Right renal pelvis (tissue), 4 donors: ENCODE results near the gene SLC2A10. TPM values are rescaled to one million over a fixed set of nuclear protein-coding genes. Genes with fewer than 3 reads are reported as not detected.

Experiments used
- DNase-seq, 4 donors: peaks; one replicate each; pipeline ENCODE4 v3.0.0-alpha.2; 2013; ENCODE audit warnings: low read depth in 4 of 4, low spot score in 3 of 4, missing footprints in 1 of 4
- polyA plus RNA-seq, 4 donors: library from polyadenylated mRNA; unstranded; fragments of 120-200 nt; gene quantifications; one replicate each; pipeline ENCODE4 v1.2.1, GENCODE V29; 2013; ENCODE audit not compliant: insufficient read length in 4 of 4

SLC2A10 gene
- polyA plus RNA-seq, 4 donors = 16.9 to 17.7 (median 17.1) TPM

DNA sequence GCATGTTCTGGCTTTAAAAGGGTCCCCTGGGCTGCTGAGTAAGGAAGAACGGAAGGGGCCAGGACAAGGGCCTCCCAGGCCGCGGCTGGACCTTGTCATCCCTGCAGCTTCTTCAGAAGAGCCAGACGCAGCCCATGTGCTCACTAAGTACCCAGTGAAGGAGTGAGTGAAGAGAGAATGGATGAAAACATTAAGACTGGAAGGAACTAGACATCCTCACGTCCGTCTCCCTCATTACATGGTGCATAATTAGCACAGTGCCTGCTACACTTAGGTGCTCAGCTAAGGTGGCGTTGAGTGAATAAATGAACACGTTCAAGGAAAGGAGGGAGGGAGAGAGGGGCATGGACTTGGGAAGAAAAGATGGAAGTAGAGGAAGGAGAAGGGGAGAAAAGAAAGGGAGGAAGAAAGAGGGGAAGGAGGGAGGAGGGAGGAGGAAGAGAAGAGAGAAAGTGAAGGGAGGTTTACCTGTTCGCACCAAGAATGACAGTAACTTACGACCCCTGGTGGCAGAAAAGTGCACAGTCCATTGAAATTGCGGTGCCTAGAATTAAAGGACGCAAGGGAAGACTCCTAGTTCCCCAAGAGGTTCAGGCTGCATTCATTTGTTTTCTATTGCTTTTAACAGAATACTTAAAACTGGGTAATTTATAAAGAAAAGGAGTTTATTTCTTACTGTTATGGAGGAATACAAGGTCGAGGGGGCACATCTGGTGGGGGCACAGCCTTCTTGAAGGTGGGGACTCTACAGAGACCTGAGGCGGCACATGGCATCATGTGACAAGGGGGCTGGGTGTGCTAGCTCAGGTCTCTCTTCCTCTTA lies 28.2 kb upstream of the SLC2A10 start:
- DNase-seq = peak in 2 of 4 donors; percentile 65 to 69

DNA sequence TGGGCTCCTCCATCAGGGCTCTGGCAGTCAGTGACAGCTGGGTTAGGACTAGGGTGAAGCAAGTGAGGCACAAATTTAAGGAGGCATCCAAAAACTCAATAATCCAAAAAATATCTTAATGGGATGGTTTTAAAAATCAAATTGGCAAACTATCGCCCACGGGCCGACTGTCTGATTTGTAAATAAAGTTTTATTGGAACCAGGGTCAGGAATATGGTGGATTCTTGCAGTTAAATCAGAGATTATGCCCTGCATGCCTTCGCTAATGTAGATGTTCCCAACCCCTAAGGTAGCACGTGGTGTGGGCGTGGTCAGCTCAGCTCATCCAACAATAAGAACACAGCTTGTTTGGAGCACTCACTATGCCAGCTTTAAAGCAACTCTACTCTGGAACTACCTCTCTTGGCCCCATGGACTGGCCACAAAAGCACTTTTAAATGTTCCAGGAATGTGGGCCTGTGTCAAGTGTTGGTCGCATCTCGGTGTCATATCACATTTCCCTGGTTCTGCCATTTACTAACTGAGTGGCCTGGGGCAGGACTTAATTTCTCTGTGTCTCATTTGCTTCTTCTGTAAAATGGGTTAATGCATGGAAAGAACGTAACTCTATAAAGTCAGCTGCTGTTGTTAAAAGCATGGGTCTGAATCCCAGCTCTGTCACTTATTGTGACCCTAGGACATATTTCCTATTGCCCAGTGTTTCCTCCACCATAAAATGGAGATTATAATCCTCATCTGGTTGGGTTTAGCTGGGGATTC lies 27.2 kb upstream of the SLC2A10 start:
- no peak for DNase-seq

DNA sequence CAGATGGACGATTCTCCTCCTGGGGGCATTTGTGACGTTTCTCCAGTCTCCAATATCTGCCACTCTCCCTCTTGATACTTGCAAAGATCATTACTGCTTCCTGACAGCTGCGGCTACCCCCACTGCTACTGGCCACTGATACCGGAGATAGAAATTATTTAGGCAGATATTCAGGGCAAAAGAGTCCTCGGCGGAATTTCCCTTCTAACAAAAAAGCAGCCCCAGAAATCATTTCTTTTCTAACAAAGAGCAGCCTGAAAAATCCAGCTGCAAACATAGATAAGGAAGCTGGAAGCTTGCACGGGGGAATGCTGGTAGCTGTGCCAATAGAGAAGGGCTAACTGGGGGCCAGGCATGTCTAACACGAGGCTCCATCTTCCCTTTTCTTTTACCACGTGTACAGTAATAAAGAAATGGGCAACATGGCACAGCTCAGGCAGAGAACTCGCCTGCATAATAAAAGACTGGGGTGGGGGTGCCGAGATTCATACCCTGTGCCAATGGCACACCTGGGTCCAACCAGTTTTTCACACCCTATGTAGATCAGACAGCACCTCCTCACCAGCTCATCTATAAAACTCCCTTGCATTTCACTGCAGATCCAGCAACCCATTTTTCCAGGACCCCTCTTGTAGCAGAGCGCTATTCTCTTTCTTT lies 26.3 kb upstream of the SLC2A10 start:
- no peak for DNase-seq

DNA sequence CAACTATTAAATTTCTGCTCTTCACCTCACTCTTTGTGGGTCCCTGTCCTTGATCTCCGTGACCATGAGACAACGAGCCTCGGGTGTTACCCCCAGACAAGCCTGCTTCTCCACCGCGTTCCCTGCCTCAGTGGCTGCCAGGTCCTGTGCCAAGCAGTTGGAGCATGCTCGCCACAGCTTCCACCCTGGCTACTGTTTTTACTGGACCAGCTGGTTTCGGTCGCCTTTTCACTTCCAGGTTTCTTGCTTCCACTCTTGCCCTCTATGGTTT lies 25.8 kb upstream of the SLC2A10 start:
- DNase-seq = no peak

DNA sequence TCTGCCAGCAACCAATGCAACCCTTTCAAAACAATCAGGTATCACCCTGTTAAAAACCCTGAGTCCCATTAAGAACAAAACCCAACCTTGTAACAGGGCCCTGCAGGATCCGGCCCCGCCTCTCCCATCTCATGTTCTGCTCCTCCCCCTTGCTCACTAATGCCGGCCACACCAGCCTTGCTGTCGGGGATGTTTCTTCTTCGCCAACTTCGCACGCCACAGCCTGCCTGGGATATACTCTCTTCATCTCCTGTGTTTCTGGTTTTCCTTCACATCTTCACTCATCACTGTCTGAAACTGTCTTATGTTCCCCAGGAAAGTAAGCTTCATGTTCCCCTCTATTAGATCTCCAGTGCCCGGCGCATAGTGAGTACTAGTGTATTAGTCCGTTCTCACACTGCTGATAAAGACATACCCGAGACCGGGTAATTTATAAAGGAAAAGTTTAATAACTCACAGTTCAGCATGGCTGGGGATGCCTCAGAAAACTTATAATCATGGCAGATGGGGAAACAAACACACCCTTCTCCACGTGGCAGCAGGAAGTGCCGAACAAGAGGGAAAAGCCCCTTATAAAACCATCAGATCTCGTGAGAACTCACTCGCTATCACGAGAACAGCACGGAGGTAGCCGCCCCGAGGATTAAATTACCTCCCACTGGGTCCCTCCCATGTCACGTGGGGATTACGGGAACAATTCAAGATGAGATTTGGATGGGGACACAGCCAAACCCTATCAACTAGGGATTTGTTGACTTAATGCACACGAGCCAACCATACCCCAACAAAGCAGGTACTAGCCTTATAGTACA lies 25.3 kb upstream of the SLC2A10 start:
- no peak for DNase-seq

DNA sequence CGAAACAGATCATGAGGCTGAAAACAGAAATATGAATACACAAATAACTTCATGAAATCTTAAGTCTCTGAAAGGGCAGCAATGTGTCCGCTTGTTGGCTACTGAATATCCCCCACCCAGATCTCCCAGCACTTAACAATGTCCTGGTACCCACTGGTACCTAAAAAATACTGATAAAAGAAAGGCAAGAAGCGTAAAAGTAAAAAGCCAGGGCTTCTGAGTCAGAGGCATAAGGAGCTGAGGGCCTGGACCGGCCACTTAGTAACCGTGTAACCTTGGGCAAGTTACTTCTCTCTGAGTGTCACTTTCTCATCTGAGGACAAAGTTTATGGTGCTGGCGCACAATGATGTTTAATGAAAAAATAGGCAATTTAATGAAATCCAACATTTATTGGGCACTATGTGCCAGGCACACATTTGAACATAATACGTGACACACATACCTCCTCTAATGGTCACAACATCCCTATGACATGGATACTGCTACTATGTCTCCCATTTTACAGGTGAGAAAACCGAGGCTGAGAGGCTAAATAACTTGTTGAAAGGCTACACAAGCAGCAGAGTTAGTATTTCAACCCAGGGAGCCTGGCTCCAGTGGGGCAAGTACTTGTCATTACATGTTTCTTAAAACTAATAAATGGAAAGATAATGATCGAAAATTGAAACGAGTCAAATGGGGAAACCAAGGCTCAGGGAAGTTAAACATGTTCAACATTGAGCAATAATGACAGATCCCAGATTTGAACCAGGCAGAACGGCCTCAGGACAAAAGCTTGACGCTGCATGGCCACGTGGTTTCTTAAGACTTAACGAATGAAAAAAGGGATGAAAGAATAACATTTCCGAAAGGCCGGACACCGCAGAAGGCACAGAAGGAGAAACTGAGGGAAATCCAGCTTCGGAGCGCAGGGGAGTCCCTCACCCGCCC lies 21.0 kb upstream of the SLC2A10 start:
- no peak for DNase-seq

DNA sequence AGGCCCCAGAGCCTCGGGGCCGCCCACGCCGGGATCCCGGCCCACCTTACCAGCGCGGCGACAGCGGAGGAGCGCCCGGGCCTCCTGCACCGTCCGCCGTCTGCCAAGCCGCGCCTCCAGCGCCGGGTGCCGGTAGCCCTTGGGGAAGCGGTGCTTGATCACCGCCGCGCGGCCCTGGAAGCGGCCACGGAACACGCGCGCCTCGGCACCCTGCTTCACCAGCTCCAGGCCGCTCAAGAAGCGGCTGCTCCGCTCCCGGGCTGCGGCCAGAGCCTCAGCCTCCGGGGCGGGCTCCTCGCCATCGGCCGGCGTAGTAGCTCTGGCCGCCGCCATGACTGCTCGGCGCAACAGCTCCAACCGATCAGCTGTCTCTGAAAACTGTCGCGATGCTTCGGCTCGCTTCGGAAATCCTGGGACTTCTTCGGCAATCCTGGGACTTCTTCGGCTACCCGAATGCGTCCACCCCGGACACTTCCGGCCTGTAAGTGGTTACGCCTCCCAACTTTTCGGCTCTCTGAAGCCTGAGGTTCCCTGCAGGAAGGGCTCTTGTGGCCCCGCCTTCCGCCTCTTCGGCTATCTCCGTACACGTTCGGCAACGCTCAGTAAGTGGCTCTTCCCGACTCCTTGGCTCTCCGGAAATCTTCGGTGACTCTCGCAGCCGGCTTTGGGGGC lies 20.2 kb upstream of the SLC2A10 start, which contains the start of gene TP53RK:
Gene TP53RK (minus strand): TSS at position 363 of the 672 bp plus-strand sequence. CDS start 30 bp downstream, at position 333.
- DNase-seq = peak; percentile 93 to 99 (median 98)

DNA sequence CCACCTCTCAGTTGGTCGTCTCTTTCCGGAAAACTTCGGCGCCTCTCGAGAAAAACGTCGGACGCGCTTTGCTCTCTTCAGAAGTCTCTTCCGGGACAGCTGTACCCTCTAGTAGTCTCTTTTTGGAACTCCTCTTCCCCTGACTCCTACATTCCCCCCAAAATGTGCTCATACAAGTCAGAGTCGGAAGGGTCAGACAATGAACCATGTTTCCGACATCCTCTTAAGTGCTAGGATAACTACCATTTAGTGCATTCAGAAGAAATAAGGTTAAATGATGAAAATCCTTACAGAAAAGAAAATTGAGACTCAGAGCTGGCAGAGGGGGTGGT lies 19.7 kb upstream of the SLC2A10 start:
- DNase-seq = no peak

DNA sequence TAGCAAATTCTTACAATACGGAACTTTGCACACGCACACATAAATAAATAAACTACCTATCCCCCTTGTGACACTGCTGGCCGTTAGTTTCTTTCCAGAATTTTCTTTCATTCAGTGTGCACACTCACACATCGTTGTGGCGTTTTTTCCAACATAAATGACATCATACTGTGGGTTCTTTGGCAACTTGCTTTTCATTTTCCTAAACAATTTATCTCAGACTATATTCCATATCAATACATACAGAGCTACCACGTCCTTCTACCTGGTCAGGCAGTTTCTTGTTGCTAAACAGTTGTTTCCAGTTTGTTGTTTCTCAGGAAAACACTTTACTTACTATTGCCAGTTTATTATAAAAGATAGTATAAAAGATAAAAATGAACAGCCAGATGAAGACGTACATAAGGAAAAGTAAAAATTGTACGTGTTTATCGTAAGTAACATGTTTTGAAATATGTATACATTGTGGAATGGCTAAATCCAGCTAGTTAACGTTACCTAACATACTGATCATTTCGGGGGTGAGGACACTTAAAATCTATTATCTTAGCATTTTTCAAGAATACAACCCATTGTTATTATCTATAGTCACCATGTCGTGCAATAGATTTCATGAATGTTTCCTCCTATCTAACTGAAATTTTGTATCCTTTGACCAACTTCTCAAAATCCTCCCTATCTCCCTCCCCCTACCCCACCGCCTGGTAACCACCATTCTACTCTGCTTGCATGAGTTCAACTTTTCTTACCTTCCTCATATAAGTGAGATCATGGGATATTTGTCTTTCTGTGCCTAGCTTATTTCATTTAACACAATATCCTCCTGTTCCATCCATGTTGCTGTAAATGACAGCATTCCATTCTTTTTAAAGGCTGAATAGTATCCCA lies 19.0 kb upstream of the SLC2A10 start:
- DNase-seq = no peak

DNA sequence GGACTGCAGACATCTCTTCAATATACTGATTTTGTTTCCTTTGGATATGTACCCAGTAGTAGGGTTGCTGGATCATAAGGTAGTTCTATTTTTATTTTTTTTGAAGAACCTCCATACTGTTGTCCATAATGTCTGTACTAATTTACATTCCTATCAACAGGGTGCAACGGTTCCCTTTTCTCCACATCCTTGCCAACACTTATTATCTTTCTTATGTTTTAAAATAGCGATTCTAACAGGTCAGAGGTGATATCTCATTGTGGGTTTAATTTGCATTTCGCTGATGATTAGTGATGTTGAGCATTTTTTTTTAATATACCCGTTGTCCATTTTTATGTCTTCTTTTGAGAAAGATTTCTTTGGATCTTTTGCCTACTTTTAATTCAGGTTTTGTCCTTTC lies 18.3 kb upstream of the SLC2A10 start:
- DNase-seq = no peak

DNA sequence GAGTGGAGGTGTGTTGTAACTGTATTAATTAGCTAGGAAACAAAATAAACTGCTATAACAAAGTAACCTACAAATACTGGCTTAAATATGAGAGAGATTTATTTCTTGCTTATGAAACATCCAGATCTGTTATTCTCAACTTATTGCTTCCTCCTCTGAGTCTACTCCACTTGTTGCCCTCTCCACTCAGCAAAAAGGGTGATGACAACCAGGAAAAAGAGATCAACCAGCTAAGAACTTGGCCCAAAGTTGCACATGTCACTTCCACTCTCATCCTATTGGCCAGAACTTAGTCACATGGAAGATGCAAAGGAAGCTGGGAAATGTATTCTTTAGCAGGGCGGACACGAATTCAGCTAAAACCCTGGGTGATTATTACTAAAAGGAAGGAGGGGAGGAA lies 15.0 kb upstream of the SLC2A10 start:
- DNase-seq = no peak

DNA sequence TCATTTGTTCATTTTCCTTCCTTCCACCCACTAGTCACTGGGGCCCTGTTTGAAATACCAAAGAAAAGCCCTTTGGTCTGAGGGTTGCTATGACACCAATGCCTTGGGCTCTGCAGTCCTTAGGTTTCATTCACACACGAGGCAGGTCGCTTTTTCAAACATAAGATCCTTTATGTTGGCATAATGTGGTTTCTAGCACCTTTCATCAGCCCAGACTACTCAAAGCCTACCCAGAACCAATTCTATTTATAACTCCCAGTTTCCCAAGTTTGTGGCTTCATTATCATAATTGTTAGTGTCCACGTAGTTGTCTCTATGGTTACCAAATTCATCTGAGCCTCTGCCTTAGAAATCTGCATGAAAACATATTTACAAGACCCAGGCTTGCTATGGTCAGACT lies 13.6 kb upstream of the SLC2A10 start:
- DNase-seq = no peak

DNA sequence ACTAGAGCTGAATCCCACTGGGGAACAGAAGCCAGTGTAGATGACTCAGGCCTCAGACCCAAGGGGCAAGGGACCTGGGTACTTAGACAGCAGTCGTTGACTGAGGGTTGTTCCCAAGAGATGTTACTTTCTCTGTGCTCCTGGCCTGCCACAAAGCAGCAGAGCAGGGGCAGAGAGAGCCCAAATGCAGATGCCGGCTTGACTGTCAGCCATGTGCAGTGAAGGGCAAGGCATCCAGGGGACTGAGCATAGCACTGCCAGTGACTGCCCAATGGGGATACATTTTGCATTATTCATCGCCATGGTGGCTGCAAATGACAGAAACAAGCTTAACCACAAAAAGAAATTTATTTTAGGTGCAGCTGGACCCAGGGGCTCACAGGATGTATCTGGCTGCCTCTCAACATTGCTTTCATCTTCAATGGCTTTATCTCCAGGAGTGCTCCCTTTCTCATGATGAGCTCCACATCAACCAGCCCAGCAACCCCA lies 12.6 kb upstream of the SLC2A10 start:
- no peak for DNase-seq

DNA sequence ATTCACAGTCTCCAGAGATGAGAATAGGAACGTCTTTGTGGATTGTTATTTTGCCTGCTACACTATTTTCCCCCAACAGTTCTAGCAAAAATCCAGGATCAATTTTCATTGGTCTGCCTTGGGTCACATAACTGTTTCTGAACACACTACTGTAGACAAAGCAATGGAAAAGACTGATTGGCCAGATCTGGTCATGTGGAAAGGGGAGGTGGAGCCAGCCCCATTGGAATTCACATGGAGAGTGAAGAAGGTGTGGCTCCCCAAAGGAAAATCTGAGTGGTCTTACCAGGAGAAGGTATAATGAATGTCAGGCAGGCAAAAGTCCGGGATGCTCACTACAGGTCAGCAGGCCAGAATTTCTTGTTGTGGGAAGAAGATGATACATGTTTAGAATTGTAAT lies 10.7 kb upstream of the SLC2A10 start:
- DNase-seq = no peak

DNA sequence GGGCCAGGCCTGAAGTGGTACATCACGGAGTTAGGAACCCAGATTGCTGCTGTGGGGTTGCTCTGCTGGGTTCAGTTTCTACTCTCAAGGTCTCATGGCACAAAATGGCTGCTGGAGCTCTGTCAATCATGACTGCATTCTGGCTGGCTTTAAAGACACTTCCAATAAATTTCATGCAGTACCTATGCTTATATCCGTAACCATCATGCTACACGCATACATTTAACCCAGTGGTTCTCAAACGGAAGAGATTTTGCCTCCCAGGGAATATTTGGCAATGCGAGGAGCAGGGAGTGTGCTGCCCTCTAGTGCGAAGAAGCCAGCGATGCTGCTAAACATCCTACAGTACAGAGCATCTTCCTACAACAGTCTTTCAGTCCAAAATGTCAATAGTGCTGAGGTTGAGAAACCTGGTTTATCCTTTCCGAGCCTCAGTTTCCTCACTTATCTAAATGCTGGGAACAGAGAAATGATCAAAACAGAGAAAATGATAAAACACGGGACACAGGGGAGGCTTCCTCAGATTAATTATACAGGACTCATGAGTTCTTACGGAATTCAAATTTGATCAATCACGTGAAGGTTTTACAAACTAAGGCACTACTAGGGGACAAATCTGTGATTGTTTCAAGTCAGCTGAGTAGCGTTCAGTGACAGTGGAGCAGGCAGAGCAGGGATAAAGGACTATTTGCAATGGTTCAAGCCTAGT lies 9.6 kb upstream of the SLC2A10 start:
- DNase-seq = no peak

DNA sequence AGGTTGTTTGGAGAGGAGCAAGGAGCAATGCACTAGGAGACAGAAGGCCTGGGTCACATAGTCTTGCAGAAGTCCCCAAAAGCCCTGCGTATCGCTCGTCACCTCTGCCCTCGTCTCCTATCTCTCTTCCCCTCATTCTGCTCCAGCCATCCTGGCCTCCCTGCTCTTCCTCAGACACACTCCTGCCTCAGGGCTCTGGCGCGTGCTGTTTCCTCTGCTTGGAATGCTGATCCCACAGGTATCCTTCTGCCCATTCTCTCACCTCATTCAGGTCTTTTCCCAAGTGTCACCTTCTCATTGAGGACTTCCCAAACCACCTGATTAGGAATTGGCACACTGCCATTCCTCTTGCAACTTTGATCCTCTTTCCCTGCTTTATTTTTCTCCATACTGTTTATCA lies 9.0 kb upstream of the SLC2A10 start:
- no peak for DNase-seq

DNA sequence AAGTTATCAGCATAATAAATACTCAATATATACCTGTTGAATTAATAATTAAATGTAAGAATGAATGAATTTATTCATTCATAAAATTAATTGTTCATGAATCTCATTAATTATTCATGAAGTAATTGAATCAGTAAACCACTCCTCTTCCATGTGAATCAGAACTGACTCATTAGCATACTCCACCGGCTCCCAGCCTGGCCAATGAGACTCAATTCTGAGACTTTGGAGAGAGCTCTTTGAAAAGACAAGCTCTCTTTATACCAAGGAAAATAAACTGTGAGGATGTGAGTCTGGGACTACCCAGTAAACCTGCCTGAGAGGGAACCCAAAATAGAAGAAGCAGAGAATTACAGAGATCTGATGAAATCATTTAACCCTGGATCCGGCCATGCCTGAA lies 8.4 kb upstream of the SLC2A10 start:
- DNase-seq = no peak

DNA sequence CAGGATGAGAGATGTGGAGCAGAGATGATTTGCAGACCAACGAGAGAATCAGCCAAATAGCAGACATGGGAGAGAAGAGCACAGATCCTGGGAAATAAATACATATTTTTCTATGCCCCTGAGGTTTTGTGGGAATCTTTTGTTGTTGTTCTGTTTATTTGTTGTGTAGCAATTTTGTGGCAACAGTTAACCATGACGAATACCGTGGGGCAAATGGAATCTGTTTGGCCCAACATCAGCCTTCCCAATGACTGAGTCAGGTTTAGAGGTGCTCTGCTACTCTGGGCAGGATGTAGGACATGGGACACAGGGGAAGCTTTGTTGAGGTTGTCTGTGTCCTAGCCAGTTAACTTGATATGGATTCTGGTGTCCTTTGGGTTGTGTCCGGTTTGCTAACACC lies 7.9 kb upstream of the SLC2A10 start:
- DNase-seq = no peak
